ENCODE results near the gene IGBP1.
A peak's percentile ranks its signal among the peaks of the same experiment; 100 is the strongest.
"Not testable (repeated sequence)": the region's sequence is repeated elsewhere in the genome, so short reads cannot be mapped to it uniquely, and the experiment has no call there.

Gene IGBP1

DNA sequence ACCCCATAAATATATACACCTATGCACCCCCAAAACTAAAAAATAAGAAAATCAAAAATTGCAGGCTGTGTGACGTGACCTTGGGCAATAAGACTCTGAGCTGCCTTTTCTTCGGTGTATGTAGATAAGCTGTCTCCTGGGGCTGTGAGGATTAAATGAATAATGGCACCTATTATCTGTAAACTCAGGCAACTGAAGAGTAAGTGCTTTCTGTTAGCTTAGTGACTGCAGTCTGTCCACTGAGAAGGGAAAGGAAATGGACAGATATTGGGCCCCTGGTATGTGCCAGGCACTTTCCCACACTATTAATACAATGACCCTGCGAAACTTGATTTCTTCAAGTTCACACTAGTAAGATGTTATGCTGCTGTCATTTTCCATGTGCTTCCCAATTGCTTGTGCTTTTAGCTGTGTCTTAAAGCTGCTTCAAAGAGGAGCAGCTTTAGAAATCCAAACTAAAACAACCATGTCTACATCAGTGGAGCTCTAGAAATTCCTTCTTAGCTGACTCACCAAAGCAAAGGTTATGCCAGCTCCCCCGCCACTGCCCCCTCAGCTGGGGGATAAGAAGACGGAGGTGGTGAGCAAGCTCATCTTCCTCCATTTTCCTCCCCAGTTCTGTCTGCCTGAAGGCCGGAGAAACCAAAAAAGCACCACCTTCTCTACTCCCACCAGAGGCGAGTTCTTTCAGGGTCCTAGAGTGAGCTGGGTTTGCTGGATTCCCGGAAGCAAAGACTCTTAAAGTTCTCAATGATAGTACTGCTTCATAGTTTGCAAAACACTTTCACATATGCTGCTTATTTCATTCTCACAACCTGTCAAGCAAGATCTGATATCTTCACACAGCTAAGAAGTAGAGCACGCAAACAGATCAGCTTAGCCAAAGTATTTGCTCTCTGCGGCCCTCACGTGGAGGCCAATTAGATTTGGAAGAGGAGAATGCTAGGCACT lies 35.3 kb downstream of the IGBP1 start:
- no peak for DNase-seq

DNA sequence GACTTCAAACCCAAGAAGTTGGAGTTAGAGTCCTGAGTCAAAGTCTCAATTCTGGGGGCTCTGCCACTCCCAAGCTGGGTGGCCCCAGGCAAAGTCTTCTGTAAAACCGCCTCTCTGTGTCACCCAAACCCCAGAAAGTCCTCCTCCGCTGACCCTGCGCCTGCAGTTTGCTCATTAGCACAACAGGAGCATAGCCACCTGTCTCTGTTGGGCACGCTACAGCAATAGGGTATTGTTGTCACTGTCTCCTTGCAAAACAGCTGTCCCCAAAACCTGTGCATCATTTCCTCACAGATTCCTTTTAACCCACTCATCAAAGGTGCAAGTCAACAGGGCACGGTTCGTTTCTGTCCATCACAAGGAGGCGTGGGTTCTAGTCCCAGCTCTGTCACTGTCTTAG lies 36.0 kb downstream of the IGBP1 start:
- no peak for DNase-seq

DNA sequence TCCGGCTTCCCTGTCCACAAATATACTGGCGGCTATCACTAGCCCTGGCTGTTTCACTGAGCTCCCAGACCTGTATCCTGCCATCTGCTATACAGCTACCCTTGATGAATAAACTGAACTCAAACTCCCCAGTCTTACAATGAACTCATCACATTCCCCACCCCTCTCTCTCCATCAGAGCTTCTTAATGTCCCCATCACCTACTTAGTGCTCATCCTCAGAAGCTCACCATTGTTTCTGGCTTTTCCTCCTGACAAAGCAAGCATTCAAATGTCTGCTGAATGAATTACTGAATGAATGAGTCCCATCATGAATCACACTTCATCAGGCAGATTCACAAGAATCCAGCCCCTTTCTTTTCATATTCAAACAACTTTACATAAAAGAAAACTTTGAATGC lies 38.4 kb downstream of the IGBP1 start:
- DNase-seq: no peak

DNA sequence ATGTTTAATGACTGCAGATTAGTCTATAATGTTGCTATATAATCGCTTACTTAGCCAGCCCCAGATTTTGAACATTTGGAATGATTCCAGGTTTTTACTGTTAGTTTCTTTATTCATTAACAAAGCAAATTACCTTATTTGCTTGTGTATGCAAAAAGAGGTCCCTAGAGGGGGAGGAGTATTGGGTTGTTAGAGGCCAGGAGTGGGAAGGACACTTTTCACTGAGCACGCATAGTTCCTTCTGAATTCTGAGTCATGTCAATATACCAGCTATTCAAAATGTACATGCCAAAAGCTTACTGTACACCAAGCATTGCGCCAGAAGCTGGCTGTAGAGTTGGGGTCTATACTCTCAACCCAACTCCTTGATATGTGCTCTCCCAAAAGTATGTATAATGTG lies 39.0 kb downstream of the IGBP1 start:
- no peak for DNase-seq

DNA sequence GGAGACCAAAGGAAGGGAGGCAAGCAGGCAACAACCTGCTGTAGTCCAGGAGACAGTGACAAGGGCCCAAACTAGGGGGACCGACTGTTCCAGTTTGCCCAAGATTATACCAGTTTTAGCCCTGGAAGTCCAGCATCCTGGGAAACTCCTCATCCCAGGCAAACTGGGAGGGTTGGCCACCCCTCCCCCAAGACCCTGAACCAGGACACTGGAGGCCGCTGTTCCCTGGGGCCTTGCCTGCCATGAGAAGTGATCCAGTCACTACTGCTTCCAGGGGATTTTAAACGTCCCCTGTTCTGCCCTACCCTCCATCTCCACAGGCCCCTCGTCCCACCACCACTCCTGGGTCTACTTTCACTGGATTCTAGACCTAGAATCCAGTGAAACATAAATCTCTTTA lies 39.7 kb downstream of the IGBP1 start:
- no peak for DNase-seq

DNA sequence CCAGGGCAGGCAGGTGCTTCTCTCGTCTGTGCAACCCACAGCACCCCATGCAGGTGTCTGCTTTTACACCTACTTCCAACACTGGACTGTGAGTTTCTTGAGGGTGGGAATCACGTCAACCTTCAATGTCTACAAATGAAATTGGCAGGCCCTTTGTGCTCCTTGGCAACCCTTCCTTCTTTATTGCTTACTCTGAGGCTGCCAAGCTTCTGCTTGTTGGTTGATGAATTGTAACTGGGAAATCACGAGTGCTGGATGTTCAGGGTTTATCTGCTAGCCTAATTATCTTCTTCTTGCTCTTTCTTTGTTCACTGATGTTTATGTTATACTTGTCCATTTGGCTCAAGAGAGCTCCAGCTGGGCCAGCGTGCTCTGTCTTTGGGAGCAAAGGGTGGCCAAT lies 41.5 kb downstream of the IGBP1 start:
- no peak for DNase-seq

DNA sequence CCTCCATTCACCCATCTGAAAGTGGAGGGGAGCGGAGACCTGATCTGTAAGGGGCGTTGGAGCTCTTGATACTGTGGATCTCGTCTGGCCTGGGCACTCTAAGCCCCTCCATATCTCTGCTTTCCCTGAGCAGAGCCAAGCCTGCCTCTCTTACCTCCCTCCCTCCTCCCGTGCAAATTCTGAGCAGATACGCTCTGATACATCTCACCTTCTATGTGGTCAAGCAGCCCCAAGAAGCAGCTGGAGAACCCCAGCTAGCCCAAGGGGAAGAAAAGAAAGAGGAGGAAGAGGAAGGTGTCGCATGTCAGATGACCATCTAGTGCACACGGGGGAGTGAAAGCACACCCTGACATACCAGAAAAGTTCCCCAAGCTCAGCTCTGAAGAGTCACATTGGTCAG lies 42.1 kb downstream of the IGBP1 start:
- no peak for DNase-seq

DNA sequence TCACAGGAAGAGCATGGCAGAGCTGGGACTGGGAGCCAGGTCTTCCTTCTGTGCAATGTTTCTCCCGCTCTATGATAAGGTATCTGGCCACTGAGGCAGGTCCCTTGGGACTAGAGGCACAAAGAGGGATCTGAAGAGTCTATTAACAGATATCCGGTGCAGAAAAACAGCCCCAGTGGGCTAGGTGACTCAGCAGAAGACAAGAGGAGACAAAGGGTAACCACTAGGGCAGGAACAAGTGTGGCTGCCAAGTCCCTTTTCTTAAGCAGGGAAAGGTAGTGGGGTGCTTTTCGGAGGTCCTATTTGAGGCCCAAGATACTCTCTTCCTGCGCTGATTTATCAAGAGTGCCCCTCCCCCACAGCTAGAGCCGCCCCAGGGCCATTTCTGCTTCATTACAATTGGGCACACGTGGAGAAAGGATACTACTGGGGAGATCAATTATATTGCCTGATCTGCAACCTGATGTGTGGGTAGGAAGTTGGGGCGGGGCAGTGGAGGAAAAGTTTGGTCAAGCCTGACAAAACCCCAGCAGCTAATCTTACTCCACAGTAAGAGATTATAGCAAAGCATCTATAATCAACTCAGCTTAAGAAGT lies 43.8 kb downstream of the IGBP1 start, which contains the start of gene DGAT2L6:
TSS of gene DGAT2L6 (plus strand) at position 546 of the 596 bp plus-strand sequence. CDS start 100 bp downstream, outside the sequence.
- no peak for DNase-seq

DNA sequence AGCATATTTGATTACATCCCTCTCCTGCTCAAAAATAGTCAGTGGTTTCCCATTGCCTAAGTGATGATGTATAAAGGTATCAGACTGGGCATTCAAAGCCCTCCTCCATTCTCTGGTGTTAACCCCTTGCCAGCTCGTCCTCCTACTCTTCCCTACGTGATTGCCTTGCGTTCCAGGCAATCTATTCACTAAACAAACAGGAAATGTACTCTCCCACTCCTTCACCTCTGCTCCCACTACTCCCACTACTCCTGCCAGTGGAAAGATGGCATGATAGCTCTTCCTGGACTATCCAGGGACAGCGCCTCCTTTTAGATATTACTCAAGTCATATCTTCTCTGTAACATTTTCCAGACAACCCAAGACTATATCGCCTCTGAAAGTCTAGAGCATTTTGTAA lies 49.8 kb downstream of the IGBP1 start:
- no peak for DNase-seq

DNA sequence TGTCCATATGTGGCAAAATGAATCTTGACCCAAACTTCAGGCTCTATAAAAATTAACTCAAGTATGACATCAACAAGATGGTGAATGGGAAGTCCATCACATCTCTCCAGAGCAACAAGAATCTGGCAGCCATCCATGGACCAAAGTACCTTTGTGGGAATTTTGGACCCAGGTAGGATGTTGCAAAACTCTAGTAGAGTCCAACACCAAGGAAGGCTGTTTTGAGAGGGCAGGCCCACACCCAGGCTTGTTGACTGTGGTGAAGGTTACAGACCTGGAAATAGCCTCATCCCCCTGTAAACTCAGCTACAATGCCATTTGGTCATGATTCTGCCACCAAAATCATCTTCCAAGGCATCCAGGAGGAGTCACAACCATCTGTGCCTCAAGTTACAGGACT lies 57.0 kb downstream of the IGBP1 start:
- no peak for DNase-seq

DNA sequence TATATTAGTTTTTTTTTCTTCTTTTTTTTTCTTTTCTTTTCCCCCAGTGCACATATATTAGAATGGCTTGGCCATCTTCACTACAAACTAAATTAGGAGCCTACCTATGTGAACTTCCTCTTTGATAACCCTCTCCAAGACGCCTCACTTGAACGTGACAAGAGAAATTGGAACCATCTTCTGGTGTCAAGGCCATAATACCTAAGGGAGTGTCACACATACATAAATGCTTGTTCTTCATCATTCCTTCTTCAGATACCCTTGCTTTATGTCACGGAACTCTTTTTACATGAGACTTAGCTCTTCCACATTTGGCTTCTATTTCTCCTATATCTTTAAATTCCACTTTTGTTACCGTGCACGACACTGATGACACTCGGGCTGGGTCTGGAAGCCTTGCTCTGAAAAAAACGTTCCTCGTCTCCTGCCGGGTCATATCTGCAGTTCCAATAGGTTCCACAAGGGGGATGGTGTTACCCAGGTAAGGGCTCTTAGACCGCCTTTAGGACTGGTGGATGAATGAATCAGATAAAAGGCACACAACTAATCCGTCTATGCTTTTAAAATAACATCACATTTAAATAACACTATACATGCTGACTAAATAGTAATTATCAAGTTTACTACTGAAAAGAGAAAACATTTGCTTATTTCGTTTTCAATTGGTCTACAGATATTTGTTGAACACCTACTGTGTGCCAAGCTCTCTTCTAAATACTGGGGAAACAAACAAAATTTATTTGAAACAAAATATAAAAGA lies 63.9 kb downstream of the IGBP1 start:
- DNase-seq: peak; percentile 39

DNA sequence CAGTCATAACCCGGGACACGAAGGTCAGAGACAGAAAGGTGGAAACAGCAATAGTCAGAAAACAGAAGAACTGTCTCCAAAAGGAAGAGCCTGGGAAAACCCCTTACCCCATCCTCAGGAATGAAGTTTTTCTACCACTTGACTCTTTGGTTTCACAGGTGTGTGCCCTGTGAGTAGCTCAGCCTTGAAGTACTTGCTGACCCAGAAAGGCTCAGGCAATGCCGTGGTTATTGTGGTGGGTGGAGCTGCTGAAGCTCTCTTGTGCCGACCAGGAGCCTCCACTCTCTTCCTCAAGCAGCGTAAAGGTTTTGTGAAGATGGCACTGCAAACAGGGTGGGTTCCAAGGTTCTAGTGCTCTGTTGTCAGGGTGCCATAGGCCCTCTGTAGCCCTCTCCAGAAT lies 68.5 kb downstream of the IGBP1 start:
- no peak for DNase-seq

DNA sequence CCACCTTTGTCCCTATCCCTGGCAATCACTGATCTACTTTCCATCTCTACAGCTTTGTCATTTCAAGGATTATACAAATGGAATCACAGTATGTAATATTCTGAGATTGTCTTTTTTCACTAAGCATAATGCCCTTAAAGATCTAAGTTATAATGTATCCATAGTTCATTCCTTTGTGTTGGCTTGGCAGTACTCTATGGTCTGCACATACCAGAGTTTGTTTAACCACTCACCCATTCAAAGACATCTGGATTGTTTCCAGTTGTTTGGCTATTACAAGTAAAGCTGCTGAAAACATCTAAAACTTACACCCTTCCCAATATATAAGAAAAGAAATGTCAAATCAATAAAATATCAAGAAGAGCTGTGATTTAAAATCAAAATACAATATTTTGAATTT lies 75.2 kb downstream of the IGBP1 start:
- DNase-seq: no peak

DNA sequence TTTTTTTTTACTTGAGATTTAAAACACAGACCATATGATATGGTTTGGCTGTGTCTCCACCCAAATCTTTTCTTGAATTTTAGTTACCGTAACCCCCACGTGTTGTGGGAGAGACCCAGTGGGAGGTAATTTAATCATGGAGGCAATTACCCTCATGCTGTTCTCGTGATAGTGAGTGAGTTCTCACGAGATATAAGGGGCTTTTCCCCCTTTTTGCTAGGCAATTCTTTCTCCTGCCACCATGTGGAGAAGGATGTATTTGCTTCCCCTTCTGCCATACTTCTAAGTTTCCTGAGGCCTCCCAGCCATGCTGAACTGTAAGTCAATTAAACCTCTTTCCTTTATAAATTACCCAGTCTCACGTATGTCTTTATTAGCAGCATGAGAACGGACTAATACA lies 76.3 kb downstream of the IGBP1 start:
- DNase-seq: not testable (repeated sequence)

All from CD4-positive, alpha-beta T cell treated with Interferon gamma for 1 hour (primary cell).